Measurements from ENCODE around the gene FAM107B.
A peak's percentile ranks its signal among the peaks of the same experiment; 100 is the strongest.

Gene FAM107B

DNA sequence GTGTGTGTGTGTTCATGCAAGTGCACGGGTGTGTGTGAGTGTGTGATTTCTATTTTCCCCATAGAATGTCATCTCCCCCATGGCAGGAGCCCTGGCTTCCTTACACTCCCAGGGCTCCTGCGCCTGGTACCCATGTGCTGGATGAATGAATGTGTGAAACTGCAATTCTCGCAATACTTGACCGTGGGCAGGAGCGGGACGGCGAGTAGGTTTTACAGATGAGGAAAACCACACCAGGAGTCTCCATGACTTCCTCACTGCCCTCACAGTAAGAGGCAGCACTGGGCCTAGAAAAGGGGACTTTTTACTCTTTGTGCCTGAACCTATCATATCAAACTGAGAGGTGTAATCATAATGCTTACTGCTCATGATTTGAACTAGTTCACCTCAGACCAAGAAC lies 276.4 kb downstream of the FAM107B start:
- DNase-seq (ENCODE audit: low spot score) = no peak

DNA sequence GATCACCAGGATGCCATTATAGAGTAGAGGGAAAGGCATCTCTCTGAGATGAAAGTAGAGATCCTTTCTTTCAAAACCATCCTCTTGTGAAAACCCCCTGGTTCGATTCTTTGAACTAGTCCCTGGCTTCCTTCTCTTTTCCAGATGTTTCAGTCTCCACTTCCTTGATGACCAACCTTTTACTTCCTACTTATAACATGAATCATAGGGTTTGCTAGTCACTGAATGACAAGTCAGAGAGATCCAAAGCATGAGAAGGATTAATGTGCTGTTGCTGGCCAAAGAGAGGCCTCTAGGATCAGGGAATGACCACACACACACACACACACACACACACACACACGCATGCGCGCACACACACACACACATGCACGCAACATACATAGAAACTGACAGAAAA lies 282.9 kb downstream of the FAM107B start:
- DNase-seq (ENCODE audit: low spot score) = no peak

DNA sequence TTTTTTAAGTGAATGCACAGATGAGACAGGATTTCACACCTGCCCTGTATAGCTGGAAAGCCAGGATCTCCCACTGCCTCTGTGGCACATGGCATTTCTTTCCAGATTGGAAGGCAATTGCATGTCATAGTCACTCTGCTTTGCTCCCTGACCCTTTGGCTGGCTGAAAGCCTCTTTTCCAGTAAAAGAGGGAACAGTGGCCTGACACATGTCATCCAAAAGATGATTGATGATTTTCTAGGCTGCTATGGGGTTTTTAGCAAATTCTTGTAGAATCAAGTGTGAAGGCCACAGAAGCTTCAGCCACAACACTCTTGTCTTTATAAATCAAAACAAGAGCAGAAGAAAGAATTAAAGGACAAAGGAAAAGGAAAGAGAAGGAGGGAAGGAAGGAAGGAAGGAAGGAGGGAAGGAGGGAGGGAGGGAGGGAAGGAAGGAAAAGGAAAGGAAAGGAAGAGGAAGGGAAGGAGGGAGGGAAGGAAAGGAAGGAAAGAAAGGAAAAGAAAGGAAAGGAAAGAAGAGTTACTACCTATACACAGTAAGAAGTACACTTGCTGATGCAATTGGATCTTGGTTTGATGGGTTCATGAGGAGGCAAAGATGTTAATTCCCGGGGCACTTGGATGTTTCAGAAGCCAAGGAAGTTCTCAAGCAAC lies 285.0 kb downstream of the FAM107B start:
- no peak for DNase-seq (ENCODE audit: low spot score)

GRCh38 chr10:14487488-14487883 lies 287.2 kb downstream of the FAM107B start:
- peak; percentile 76 for DNase-seq (ENCODE audit: low spot score)

- DNase-seq (ENCODE audit: low spot score) = no peak
Observed at GRCh38 chr10:14486777-14487487, 287.8 kb downstream of the FAM107B start.

DNA sequence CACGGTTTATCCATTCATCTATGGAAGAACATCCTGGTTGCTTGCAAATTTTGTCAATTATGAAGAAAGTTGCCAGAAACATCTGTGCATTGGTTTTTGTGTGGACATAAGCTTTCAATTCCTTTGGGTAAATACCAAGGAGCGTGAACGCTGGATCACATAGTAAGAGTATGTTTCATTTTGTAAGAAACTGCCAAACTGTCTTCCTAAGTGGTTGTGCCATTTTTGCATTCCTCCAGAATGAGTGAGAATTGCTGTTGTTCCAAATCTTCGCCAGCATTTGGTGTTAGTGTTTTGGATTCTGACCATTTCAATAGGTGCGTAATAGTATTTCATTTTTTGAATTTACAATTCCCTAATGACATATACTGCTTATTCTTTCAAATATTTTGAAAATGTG lies 288.7 kb downstream of the FAM107B start:
- no peak for DNase-seq (ENCODE audit: low spot score)

- no peak for DNase-seq (ENCODE audit: low spot score)
Observed at GRCh38 chr10:14483417-14483816, 291.3 kb downstream of the FAM107B start.

DNA sequence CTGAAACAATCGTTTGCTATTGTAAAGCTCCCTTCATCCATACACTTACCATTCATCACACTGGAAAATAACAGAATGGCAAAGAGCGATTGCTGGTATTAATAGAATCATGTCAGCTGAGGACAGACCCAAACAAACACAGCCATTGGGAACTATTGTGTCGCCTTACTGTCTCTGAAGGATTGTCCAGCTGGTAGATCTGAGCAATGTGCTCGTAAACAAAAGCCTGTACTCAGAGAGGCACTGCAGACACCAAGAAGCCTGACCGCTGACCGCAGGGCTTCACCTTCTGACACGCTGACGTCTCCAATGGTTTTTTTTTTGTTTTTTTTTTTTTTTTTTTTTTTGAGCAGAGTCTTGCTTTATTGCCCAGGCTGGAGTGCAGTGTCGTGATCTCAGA lies 292.9 kb downstream of the FAM107B start:
- DNase-seq (ENCODE audit: low spot score) = peak; percentile 99

GRCh38 chr10:14481014-14481413 lies 293.7 kb downstream of the FAM107B start:
- DNase-seq (ENCODE audit: low spot score) = peak; percentile 36

DNA sequence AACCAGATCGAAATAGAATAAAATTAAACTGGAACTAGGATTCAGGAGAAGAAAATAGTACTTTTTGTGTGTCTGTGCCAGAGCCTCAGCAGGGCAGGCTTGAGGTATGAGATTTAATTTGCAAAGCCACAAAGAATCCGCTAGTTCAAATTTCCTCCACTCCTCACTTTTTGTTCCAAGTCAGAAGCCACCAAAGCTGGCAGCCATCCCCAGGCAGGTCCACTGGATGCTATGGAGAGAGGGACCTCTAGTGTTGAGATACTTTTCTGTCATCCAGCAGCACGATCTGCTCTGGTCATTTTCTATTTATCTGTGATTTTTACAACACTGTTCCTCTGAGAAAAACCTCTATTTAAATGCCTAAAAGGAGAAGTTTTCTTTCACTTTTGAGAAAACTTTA lies 296.1 kb downstream of the FAM107B start:
- peak; percentile 94 for DNase-seq (ENCODE audit: low spot score)

GRCh38 chr10:14478201-14478600 lies 296.5 kb downstream of the FAM107B start:
- DNase-seq (ENCODE audit: low spot score) = no peak

GRCh38 chr10:14477408-14477710 lies 297.3 kb downstream of the FAM107B start:
- DNase-seq (ENCODE audit: low spot score) = no peak

DNA sequence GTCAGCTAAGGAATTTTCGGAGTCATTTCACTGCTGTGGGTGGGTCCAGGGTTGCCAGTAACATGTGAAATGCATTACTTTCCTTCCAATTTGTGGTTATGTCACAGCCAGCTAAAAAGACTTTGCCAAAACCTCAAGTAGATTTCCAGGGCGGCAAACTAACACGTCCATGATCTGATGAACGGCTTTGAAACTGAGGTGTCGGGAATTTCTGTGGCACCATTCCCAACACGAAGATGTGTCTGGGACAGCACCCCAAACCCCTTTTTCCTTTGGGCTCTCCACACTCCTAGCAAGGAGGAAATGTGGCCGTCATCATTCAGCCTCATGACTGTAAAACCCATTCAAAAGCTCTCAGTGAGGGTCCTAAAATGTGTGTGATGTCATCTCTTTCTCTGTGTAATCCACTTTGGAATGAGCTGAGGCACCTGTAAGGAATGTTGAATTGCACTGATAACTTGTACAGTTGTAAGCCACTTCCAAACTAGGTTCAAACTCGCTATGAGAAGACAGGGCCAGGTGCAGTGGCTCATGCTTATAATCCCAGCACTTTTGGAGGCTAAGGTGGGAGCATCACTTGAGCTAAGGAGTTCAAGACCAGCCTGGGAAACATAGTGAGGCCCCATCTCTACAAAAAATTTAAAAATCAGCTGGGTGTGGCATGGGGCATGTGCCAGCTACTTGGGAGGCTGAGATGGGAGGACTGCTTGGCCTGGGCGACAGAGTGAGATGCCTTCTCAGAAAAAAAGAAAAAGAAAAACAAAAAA lies 297.9 kb downstream of the FAM107B start:
- no peak for DNase-seq (ENCODE audit: low spot score)

DNA sequence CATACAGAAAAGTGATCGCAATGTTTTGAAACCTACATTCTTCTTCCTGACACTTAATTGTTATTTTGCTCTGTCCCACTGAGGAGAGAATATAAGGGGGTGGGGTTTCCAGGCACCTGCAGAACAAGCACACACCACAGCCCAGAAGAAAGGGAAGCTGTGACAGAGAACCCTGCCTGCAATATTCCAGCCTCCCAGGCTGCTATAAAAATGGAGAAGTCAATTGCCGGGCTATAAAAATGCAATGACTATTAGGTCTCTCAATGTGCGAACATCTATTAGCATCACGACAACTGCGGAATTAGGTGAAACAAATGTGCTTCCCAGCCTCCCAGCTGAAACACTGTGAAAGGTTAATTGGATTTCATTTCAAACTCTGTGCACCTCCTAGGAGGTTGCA lies 298.7 kb downstream of the FAM107B start:
- no peak for DNase-seq (ENCODE audit: low spot score)

- no peak for DNase-seq (ENCODE audit: low spot score)
Observed at GRCh38 chr10:14474656-14475055, 300.0 kb downstream of the FAM107B start.

DNA sequence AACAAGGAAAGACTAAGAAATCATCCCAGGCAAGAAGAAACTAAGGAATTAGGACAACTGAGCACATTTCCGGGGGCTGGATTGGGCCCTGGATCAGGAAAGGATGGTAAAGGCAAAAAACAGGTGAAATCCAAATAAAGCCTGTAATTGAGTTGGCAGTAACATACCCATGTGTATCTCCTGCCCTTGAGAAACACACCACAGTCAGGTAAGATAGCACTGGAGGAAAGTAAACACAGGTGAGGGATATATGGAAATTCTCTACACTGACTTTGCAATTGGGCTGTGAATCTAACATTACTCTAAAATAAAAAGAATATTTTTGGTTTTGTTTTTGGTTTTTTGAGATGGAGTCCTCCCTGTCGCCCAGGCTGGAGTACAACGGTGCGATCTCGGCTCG lies 303.8 kb downstream of the FAM107B start:
- DNase-seq (ENCODE audit: low spot score) = no peak

DNA sequence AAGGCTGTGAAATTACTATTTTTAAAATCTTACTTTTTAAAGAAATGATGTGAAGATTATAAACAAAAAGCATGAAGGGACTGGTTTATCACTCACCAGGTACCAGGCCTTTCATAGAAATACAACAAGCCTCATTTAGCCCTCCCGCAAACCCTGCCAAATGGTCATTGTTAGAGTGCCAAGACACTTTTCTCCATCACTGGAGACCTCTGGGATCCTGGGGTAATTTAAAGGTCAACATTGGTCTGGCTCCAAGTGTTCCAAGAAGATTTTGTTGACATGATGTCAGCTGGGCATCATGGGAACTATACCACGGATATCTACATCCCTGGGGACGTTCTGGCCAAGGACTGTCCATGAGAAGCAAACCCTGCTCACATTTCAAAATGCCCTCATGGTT lies 306.0 kb downstream of the FAM107B start:
- no peak for DNase-seq (ENCODE audit: low spot score)

Data from pons (tissue), 1 donor.